Measurements from ENCODE around the gene FBN3.

Gene FBN3

GRCh38 chr19:8057545-8058270, 91.7 kb downstream of the FBN3 start:
- in situ Hi-C loops (cut with MboI; ENCODE audit: low pct_unique_long_range_greater_than_20kb, low sequenced_read_pairs, unreplicated experiment), result no loop called here
- DNase-seq (ENCODE audit: low spot score), result no peak
- TF ChIP-seq CTCF (IDR thresholded peaks at IDR 0.05; ENCODE audit: extremely low read depth, insufficient read depth, missing control alignments), result no peak

DNA sequence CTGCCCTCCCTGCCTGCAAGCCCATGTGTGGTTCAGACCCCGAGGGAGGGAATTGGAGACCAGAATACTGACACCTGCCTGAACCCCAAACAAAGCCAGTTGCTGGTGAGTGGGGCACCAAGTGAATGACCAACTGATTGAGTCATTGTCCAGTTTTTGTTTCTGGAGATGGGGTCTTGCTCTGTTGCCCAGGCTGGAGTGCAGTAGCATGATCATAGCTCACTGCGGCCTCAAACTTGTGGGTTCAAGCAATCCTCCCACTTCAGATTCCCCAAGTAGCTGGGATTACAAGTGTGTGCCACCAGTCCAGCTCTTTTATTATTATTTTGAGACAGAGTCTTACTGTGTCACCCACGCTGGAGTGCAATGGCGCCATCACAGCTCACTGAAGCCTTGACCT, 92.9 kb downstream of the FBN3 start:
- in situ Hi-C loops (cut with MboI; ENCODE audit: low pct_unique_long_range_greater_than_20kb, low sequenced_read_pairs, unreplicated experiment), result no loop called here
- no peak for TF ChIP-seq CTCF (IDR thresholded peaks at IDR 0.05; ENCODE audit: extremely low read depth, insufficient read depth, missing control alignments)
- no peak for DNase-seq (ENCODE audit: low spot score)

DNA sequence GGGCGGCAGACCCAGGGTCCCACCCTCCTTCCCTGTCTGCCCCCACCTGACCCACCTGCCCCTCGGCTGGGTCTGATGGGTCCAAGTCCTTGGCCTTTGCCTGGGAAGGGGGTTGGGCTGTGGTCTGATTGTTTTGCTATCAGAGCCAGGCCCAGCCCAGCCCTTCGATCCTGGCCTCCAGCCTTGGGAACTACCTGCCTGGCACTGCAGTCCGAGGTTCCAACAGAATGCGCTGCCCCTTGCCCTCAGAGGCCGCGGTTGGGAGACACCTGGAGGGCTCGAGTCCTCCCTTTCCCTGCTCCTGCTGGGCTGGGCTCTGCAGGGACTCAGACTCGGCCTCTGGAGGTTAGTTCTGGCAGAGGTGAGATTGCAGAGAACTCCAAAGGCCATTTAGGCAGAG, 95.2 kb downstream of the FBN3 start:
- in situ Hi-C loops (cut with MboI; ENCODE audit: low pct_unique_long_range_greater_than_20kb, low sequenced_read_pairs, unreplicated experiment), result no loop called here
- DNase-seq (ENCODE audit: low spot score), result no peak
- TF ChIP-seq CTCF (IDR thresholded peaks at IDR 0.05; ENCODE audit: extremely low read depth, insufficient read depth, missing control alignments), result no peak

DNA sequence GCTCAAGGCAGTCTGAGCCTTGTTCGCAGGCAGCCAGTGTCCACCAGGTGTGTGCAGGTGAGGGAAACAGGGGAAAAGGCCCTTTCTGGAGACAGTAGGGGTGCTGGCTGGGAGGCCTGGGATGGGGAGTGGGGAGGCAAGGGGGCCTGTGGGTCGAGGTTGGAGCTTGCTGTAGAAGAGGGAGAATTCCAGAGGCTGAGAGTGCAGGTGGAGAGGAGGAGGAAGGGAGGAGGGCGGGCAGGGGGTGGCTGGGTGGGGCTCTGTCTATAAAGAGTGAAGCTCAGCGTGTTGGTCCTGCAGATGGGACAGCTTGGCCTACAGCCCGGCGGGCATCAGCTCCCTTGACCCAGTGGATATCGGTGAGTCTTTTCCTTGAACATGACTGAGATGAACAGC, 96.9 kb downstream of the FBN3 start, which contains the start of gene CCL25:
Gene CCL25 (plus strand): TSS at position 297 of the 396 bp plus-strand sequence. CDS start 290 bp downstream, outside the sequence.
- TF ChIP-seq CTCF (IDR thresholded peaks at IDR 0.05; ENCODE audit: extremely low read depth, insufficient read depth, missing control alignments), result no peak
- DNase-seq (ENCODE audit: low spot score), result peak; percentile 21
- in situ Hi-C loops (cut with MboI; ENCODE audit: low pct_unique_long_range_greater_than_20kb, low sequenced_read_pairs, unreplicated experiment), result no loop called here

- no peak for TF ChIP-seq CTCF (IDR thresholded peaks at IDR 0.05; ENCODE audit: extremely low read depth, insufficient read depth, missing control alignments)
- peak; percentile 99 for DNase-seq (ENCODE audit: low spot score)
- in situ Hi-C loops (cut with MboI; ENCODE audit: low pct_unique_long_range_greater_than_20kb, low sequenced_read_pairs, unreplicated experiment), result no loop called here
Measured at GRCh38 chr19:8050274-8051096, 98.9 kb downstream of the FBN3 start.

DNA sequence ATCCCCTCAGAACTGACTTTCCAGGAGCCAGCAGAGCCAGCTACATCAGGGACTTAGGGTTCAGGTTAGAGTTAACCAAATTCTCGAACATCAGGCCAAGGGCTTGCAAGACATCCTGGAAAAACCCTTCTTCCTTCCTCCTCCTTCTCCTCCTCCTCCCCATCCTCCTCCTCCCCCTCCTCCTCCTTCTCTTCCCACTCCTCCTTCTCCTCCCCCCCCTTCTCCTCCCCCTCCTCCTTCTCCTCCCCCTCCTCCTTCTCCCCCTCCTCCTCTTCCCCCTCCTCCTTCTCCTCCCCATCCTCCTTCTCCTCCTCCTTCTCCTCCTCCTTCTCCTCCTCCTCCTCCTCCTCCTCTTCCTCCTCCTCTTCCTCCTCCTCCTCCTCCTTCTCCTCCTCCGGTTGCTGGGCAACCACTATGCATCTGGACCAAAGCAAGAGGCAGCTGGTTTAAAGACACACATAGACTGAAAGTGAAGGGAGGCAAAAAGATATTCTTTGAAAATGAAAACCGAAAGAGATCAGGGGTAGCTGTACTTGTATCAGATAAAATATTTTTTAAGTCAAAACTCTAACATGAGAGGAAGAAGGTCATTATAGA, 102.7 kb downstream of the FBN3 start:
- peak; percentile 56 for DNase-seq (ENCODE audit: low spot score)
- in situ Hi-C loops (cut with MboI; ENCODE audit: low pct_unique_long_range_greater_than_20kb, low sequenced_read_pairs, unreplicated experiment), result no loop called here
- TF ChIP-seq CTCF (IDR thresholded peaks at IDR 0.05; ENCODE audit: extremely low read depth, insufficient read depth, missing control alignments), result no peak
